Measurements from ENCODE around the gene NEDD4L. TPM values are rescaled to one million over a fixed set of nuclear protein-coding genes. Genes with fewer than 3 reads are reported as not detected.

The NEDD4L gene
- total and polyA plus RNA-seq, 2 donors (not counting 1 experiment from before 2014, with no cell fraction given) = 10.3 to 25.7 TPM

GRCh38 chr18:58186258-58186948, 142.4 kb downstream of the NEDD4L start:
- CTCF ChIA-PET = no interaction called here

GRCh38 chr18:58187674-58188073, 143.6 kb downstream of the NEDD4L start:
- DNase-seq = no peak
- POLR2A ChIA-PET = no interaction called here
- CTCF ChIA-PET = no interaction called here

More at GRCh38 chr18:58186258-58186948, 142.4 kb downstream of the NEDD4L start:
- Histone ChIP-seq H3K9me3 (ENCODE audit: control extremely low read depth in 1 of 3, control insufficient read depth in 2 of 3, insufficient read depth in 1 of 3, low read length in 2 of 3) (no peaks in the 10 kb centered on the region), H3K4me3 (ENCODE audit: control extremely low read depth in 1 of 5, extremely low read depth in 1 of 5, insufficient read depth in 1 of 5, low read depth in 2 of 5, low read length in 4 of 5) (no peak overlapping the region), H3K9ac (ENCODE audit: low read length) (no peak overlapping the region), H3K4me1 (ENCODE audit: control insufficient read depth in 2 of 2, insufficient read depth in 2 of 2, low read length in 2 of 2) (no peaks in the 10 kb centered on the region), H2AFZ (ENCODE audit: insufficient read depth, low read depth, low read length, poor library complexity, severe bottlenecking) (no peak overlapping the region), H3K27ac (ENCODE audit: low read length in 2 of 2) (no peak overlapping the region), H3K27me3 (replicated peaks in 1 of 4; ENCODE audit: control extremely low read depth in 1 of 4, control insufficient read depth in 3 of 4, insufficient read depth in 4 of 4, low read length in 3 of 4) (no peaks in the 10 kb centered on the region), H3K79me2 (ENCODE audit: control insufficient read depth, insufficient read depth, low read length) (no peaks in the 10 kb centered on the region), H4K20me1 (ENCODE audit: control insufficient read depth, insufficient read depth, low read length, poor library complexity, severe bottlenecking) (no peaks in the 10 kb centered on the region), H3K36me3 (replicated peaks in 1 of 2; ENCODE audit: control extremely low read depth in 1 of 2, control insufficient read depth in 1 of 2, extremely low read depth in 1 of 2, insufficient read depth in 2 of 2, low read length in 1 of 2) (no peaks in the 10 kb centered on the region), H3K4me2 (replicated peaks; ENCODE audit: low read depth, low read length, poor library complexity, severe bottlenecking) (no peak overlapping the region)
- 100% methylated on average over 3 of the region's 6 CpGs for WGBS (ENCODE audit: insufficient coverage)
- TF ChIP-seq EZH2 (IDR thresholded peaks at IDR 0.05; ENCODE audit: borderline replicate concordance, insufficient read depth, low read depth, low read length, poor library complexity, severe bottlenecking) (no peak), CTCF (IDR thresholded peaks at IDR 0.05) (no peak)
- no peak overlapping the region for H3K4me3 Mint-ChIP-seq
- H3K4me1 Mint-ChIP-seq = no peaks in the 10 kb centered on the region
- H3K27ac Mint-ChIP-seq = no peak overlapping the region
- H3K27me3 Mint-ChIP-seq = no peaks in the 10 kb centered on the region
- H3K9me3 Mint-ChIP-seq (ENCODE audit: insufficient read depth) = no peaks in the 10 kb centered on the region
- POLR2A ChIA-PET = no interaction called here
- intact Hi-C loops (cut with micrococcal nuclease) = no loop called here
- no peak for DNase-seq
- no peak for ATAC-seq (ENCODE audit: low read depth)

More at GRCh38 chr18:58187674-58188073, 143.6 kb downstream of the NEDD4L start:
- TF ChIP-seq EZH2 (IDR thresholded peaks at IDR 0.05; ENCODE audit: borderline replicate concordance, insufficient read depth, low read depth, low read length, poor library complexity, severe bottlenecking) (no peak), CTCF (IDR thresholded peaks at IDR 0.05) (no peak)
- Mint-ChIP-seq H3K27ac (no peak overlapping the region), H3K4me3 (no peak overlapping the region), H3K9me3 (ENCODE audit: insufficient read depth) (no peaks in the 10 kb centered on the region), H3K27me3 (no peaks in the 10 kb centered on the region), H3K4me1 (no peaks in the 10 kb centered on the region)
- no peaks in the 10 kb centered on the region for H3K36me3 ChIP-seq (replicated peaks in 1 of 2; ENCODE audit: control extremely low read depth in 1 of 2, control insufficient read depth in 1 of 2, extremely low read depth in 1 of 2, insufficient read depth in 2 of 2, low read length in 1 of 2)
- H3K27me3 ChIP-seq (replicated peaks in 1 of 4; ENCODE audit: control extremely low read depth in 1 of 4, control insufficient read depth in 3 of 4, insufficient read depth in 4 of 4, low read length in 3 of 4) = no peaks in the 10 kb centered on the region
- H3K4me3 ChIP-seq (ENCODE audit: control extremely low read depth in 1 of 5, extremely low read depth in 1 of 5, insufficient read depth in 1 of 5, low read depth in 2 of 5, low read length in 4 of 5) = no peak overlapping the region
- intact Hi-C loops (cut with micrococcal nuclease) = no loop called here
- H3K9me3 ChIP-seq (ENCODE audit: control extremely low read depth in 1 of 3, control insufficient read depth in 2 of 3, insufficient read depth in 1 of 3, low read length in 2 of 3) = no peaks in the 10 kb centered on the region
- H3K27ac ChIP-seq (ENCODE audit: low read length in 2 of 2) = no peak overlapping the region
- H3K9ac ChIP-seq (ENCODE audit: low read length) = no peak overlapping the region
- no peak overlapping the region for H3K4me2 ChIP-seq (replicated peaks; ENCODE audit: low read depth, low read length, poor library complexity, severe bottlenecking)
- no peaks in the 10 kb centered on the region for H4K20me1 ChIP-seq (ENCODE audit: control insufficient read depth, insufficient read depth, low read length, poor library complexity, severe bottlenecking)
- WGBS (ENCODE audit: insufficient coverage) = 100% methylated on average over 2 of the region's 6 CpGs
- H3K79me2 ChIP-seq (ENCODE audit: control insufficient read depth, insufficient read depth, low read length) = no peaks in the 10 kb centered on the region
- H3K4me1 ChIP-seq (ENCODE audit: control insufficient read depth in 2 of 2, insufficient read depth in 2 of 2, low read length in 2 of 2) = no peaks in the 10 kb centered on the region
- H2AFZ ChIP-seq (ENCODE audit: insufficient read depth, low read depth, low read length, poor library complexity, severe bottlenecking) = no peak overlapping the region
- ATAC-seq (ENCODE audit: low read depth) = no peak

Measured in B cell (primary cell).